ENCODE results near the gene MSGN1. TPM values are rescaled to one million over a fixed set of nuclear protein-coding genes. Genes with fewer than 3 reads are reported as not detected.

MSGN1 gene
- total RNA-seq, 1 experiment from 2014 or later = not detected

- no peaks in the 10 kb centered on the region for H3K79me2 ChIP-seq (ENCODE audit: insufficient read depth, low read length)
- ATAC-seq = no peak
- H3K9ac ChIP-seq (ENCODE audit: low read length) = no peak overlapping the region
- ChIA-PET POLR2A (interaction anchor here (0.6 kb wide), 1 partner anchor 141 kb away, joined by 4 read pairs; no protein-coding TSS in a partner anchor), CTCF (no interaction called here), RAD21 (ENCODE audit: low non-redundant PET in 1 of 2, low total read pairs in 2 of 2, uncharacterized antibody in 2 of 2, unreplicated experiment in 2 of 2) (no interaction called here)
- no peak for TF ChIP-seq TCF7L2 (IDR thresholded peaks at IDR 0.05; ENCODE audit: borderline replicate concordance, extremely low read depth, insufficient read depth, insufficient read length)
- no peak for TF ChIP-seq RAD21 (IDR thresholded peaks at IDR 0.05; ENCODE audit: low read depth)
- TF ChIP-seq CBX3 (IDR thresholded peaks at IDR 0.05; ENCODE audit: low read depth) = no peak
- TF ChIP-seq, protein P1, sequence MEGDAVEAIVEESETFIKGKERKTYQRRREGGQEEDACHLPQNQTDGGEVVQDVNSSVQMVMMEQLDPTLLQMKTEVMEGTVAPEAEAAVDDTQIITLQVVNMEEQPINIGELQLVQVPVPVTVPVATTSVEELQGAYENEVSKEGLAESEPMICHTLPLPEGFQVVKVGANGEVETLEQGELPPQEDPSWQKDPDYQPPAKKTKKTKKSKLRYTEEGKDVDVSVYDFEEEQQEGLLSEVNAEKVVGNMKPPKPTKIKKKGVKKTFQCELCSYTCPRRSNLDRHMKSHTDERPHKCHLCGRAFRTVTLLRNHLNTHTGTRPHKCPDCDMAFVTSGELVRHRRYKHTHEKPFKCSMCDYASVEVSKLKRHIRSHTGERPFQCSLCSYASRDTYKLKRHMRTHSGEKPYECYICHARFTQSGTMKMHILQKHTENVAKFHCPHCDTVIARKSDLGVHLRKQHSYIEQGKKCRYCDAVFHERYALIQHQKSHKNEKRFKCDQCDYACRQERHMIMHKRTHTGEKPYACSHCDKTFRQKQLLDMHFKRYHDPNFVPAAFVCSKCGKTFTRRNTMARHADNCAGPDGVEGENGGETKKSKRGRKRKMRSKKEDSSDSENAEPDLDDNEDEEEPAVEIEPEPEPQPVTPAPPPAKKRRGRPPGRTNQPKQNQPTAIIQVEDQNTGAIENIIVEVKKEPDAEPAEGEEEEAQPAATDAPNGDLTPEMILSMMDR (IDR thresholded peaks at IDR 0.05 in 2 of 3, conservative IDR thresholded peaks at IDR 0.05 in 1 of 3; ENCODE audit: borderline replicate concordance in 1 of 3, insufficient read depth in 1 of 3, low read depth in 2 of 3, low read length in 2 of 3) = no peak
- no peak for TF ChIP-seq YY1 (IDR thresholded peaks at IDR 0.05; ENCODE audit: extremely low read depth, insufficient replicate concordance, low read depth, low read length)
- no peak for TF ChIP-seq ELF1 (IDR thresholded peaks at IDR 0.05; ENCODE audit: borderline replicate concordance, low read depth)
- TF ChIP-seq, protein P2, sequence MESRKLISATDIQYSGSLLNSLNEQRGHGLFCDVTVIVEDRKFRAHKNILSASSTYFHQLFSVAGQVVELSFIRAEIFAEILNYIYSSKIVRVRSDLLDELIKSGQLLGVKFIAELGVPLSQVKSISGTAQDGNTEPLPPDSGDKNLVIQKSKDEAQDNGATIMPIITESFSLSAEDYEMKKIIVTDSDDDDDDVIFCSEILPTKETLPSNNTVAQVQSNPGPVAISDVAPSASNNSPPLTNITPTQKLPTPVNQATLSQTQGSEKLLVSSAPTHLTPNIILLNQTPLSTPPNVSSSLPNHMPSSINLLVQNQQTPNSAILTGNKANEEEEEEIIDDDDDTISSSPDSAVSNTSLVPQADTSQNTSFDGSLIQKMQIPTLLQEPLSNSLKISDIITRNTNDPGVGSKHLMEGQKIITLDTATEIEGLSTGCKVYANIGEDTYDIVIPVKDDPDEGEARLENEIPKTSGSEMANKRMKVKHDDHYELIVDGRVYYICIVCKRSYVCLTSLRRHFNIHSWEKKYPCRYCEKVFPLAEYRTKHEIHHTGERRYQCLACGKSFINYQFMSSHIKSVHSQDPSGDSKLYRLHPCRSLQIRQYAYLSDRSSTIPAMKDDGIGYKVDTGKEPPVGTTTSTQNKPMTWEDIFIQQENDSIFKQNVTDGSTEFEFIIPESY (IDR thresholded peaks at IDR 0.05; ENCODE audit: extremely low read depth, insufficient replicate concordance, low read length) = no peak
- no peak for TF ChIP-seq JUND (IDR thresholded peaks at IDR 0.05)
- no peak for TF ChIP-seq SP1 (IDR thresholded peaks at IDR 0.05; ENCODE audit: low read depth)
- TF ChIP-seq ZNF274 (IDR thresholded peaks at IDR 0.05; ENCODE audit: low read depth, low read length) = no peak
- TF ChIP-seq, protein P3, sequence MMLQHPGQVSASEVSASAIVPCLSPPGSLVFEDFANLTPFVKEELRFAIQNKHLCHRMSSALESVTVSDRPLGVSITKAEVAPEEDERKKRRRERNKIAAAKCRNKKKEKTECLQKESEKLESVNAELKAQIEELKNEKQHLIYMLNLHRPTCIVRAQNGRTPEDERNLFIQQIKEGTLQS (IDR thresholded peaks at IDR 0.05) = no peak
- TF ChIP-seq EZH2 (IDR thresholded peaks at IDR 0.05) = no peak
- TF ChIP-seq REST (IDR thresholded peaks at IDR 0.05; ENCODE audit: low read depth) = no peak
- TF ChIP-seq MAX (IDR thresholded peaks at IDR 0.05) = no peak
- no peak for TF ChIP-seq EZH2phosphoT487 (IDR thresholded peaks at IDR 0.05; ENCODE audit: borderline replicate concordance)
- no peak for TF ChIP-seq FOSL1 (IDR thresholded peaks at IDR 0.05; ENCODE audit: low read depth)
- no peak overlapping the region for H3K27ac ChIP-seq (ENCODE audit: low read depth, low read length)
- no peak overlapping the region for H2AFZ ChIP-seq (ENCODE audit: low read depth, low read length, poor library complexity, severe bottlenecking)
- no peaks in the 10 kb centered on the region for H3K4me1 ChIP-seq (ENCODE audit: control insufficient read depth in 1 of 2, insufficient read depth in 2 of 2, low read length in 2 of 2)
- no peak overlapping the region for H3K4me2 ChIP-seq (ENCODE audit: low read length)
- no peak for DNase-seq (ENCODE audit: low read depth, low spot score)
- intact Hi-C loops (cut with micrococcal nuclease) = no loop called here
- H3K27me3 ChIP-seq (ENCODE audit: insufficient read depth, low read length) = peaks cover 19% of the 10 kb centered on the region
- no peaks in the 10 kb centered on the region for H4K20me1 ChIP-seq (ENCODE audit: insufficient read depth)
- H3K36me3 ChIP-seq (ENCODE audit: control insufficient read depth in 1 of 2, insufficient read depth in 2 of 2, low read length in 2 of 2) = no peaks in the 10 kb centered on the region
- no TSS peak for BruUV-seq (replicated peaks)
- no peaks in the 10 kb centered on the region for H3K9me3 ChIP-seq (ENCODE audit: control insufficient read depth in 1 of 2, insufficient read depth in 1 of 2, low read depth in 1 of 2, low read length in 2 of 2)
- H3K9me2 ChIP-seq (ENCODE audit: insufficient read depth) = no peaks in the 10 kb centered on the region
- no peak overlapping the region for H3K4me3 ChIP-seq (replicated peaks in 1 of 2; ENCODE audit: low read depth in 1 of 2, low read length in 2 of 2)
Observed at GRCh38 chr2:17792515-17792914, 23.7 kb upstream of the MSGN1 start.

All from HCT116 (cell line).